RWPE1 (cell line): ENCODE data around the gene DOK7.

ENCODE experiments used
- CTCF ChIA-PET: fragments of 350-600 bp; sonication (Branson Sonifier 250); formaldehyde crosslinking; extraction: SDS; loops from one replicate; lab custom pipeline; 2021; lab: Yijun Ruan, JAX
- POLR2A ChIA-PET: fragments of 400-600 bp; formaldehyde crosslinking; extraction: SDS; loops from one replicate; lab custom pipeline; 2020; ENCODE audit warnings: antibody characterized with exemption; ENCODE audit not compliant: low non-redundant PET; lab: Yijun Ruan, JAX
- DNase-seq: peaks from one replicate; pipeline ENCODE4 v3.0.0; 2012; ENCODE audit warnings: low spot score
- H3K27ac ChIP-seq: fragments of 450-650 bp; 2 replicates; pipeline ENCODE4 v1.5.1; 2017
- CTCF ChIP-seq: fragments of 450-650 bp; conservative IDR thresholded peaks from 2 replicates; pipeline ENCODE4 v1.5.1; 2017; ENCODE audit warnings: low read depth, mild to moderate bottlenecking

Gene DOK7

GRCh38 chr4:3491681-3492405 is 28.7 kb downstream of the DOK7 start:
- no peak for DNase-seq
- TF ChIP-seq CTCF: no peak
- ChIA-PET POLR2A (no interaction called here), CTCF (interaction anchor here (0.9 kb wide), 1 partner anchor 14 kb away, joined by 6 read pairs; no protein-coding TSS in a partner anchor)
- peak overlapping the region; percentile 25; the same call in 1 of the 2 replicates for H3K27ac ChIP-seq

GRCh38 chr4:3492741-3493719 is 29.9 kb downstream of the DOK7 start:
- CTCF ChIA-PET: interaction anchor here (0.9 kb wide), 1 partner anchor 13 kb away, joined by 6 read pairs; no protein-coding TSS in a partner anchor
- POLR2A ChIA-PET: no interaction called here
- no peak for TF ChIP-seq CTCF
- no peak overlapping the region; the same call in 1 of the 2 replicates for H3K27ac ChIP-seq
- DNase-seq: no peak

GRCh38 chr4:3493720-3494461 is 30.8 kb downstream of the DOK7 start:
- CTCF ChIA-PET: no interaction called here
- POLR2A ChIA-PET: no interaction called here
- DNase-seq: no peak
- H3K27ac ChIP-seq: peak overlapping the region; percentile 15; the same call in 1 of the 2 replicates
- TF ChIP-seq CTCF: no peak

GRCh38 chr4:3494462-3494871 is 31.4 kb downstream of the DOK7 start:
- DNase-seq: no peak
- ChIA-PET POLR2A (no interaction called here), CTCF (no interaction called here)
- H3K27ac ChIP-seq: peak overlapping the region; percentile 15; the same call in 1 of the 2 replicates
- no peak for TF ChIP-seq CTCF

GRCh38 chr4:3495204-3495975 is 32.3 kb downstream of the DOK7 start:
- CTCF ChIA-PET: no interaction called here
- no peak for TF ChIP-seq CTCF
- H3K27ac ChIP-seq: no peak overlapping the region
- POLR2A ChIA-PET: no interaction called here
- no peak for DNase-seq
